Ovary (tissue), 3 donors: Measurements from ENCODE around the gene LRP1B.

ENCODE experiments used
- POLR2A ChIP-seq: fragments of 450-650 bp; IDR thresholded peaks from one replicate; pipeline ENCODE4 v1.6.1; 2017; ENCODE audit warnings: antibody characterized with exemption, mild to moderate bottlenecking, moderate library complexity
- TF ChIP-seq, protein P1 (sequence below), 3 donors: fragments of 450-650 bp in 2 of 3; fragments of 200-600 bp in 1 of 3; IDR thresholded peaks; one replicate each; pipeline versions ENCODE4 v1.5.1 to v1.8.0; 2016 to 2022; ENCODE audit warnings: antibody characterized with exemption in 3 of 3, mild to moderate bottlenecking in 1 of 3
- donor health status: DM: no; HTN: no; CAD: no.

DNA sequence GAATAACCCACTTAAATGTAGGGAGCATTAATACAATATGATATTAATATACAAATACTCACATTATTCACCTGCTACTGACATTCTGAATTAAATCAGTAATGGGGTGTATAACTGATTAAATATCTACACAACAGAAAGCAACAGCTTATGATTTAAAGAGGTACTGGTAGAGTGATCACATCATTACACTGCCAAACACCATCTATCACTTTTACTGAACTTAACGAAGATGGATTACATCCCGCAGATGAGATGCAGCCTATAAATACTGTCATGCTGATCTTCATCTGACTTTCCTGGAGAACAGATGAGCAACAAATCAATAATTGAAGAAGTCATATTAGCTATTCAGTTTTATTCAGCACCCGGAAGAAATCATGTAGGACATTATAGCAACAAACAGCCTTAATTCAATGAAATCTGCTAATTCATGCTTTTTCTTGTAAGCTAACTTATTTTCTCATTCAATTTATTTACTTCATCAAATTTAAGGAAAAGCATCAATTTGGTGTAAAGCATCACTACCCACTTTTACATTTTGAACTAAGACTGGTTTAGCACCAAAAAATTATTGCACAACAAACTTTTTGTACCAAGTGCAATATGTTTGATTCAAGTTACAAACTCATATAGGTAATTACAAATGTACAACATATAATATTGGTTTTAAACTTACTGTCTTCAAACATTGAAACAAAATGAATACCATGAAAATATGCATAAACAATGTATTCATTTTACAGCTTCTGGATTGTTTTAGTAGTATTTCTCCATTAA, 1509.0 kb downstream of the LRP1B start:
- TF ChIP-seq, protein P1, sequence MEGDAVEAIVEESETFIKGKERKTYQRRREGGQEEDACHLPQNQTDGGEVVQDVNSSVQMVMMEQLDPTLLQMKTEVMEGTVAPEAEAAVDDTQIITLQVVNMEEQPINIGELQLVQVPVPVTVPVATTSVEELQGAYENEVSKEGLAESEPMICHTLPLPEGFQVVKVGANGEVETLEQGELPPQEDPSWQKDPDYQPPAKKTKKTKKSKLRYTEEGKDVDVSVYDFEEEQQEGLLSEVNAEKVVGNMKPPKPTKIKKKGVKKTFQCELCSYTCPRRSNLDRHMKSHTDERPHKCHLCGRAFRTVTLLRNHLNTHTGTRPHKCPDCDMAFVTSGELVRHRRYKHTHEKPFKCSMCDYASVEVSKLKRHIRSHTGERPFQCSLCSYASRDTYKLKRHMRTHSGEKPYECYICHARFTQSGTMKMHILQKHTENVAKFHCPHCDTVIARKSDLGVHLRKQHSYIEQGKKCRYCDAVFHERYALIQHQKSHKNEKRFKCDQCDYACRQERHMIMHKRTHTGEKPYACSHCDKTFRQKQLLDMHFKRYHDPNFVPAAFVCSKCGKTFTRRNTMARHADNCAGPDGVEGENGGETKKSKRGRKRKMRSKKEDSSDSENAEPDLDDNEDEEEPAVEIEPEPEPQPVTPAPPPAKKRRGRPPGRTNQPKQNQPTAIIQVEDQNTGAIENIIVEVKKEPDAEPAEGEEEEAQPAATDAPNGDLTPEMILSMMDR (IDR thresholded peaks at IDR 0.05), result no peak
- no peak for TF ChIP-seq POLR2A
